ENCODE measurements around the gene KRT5.

DNA sequence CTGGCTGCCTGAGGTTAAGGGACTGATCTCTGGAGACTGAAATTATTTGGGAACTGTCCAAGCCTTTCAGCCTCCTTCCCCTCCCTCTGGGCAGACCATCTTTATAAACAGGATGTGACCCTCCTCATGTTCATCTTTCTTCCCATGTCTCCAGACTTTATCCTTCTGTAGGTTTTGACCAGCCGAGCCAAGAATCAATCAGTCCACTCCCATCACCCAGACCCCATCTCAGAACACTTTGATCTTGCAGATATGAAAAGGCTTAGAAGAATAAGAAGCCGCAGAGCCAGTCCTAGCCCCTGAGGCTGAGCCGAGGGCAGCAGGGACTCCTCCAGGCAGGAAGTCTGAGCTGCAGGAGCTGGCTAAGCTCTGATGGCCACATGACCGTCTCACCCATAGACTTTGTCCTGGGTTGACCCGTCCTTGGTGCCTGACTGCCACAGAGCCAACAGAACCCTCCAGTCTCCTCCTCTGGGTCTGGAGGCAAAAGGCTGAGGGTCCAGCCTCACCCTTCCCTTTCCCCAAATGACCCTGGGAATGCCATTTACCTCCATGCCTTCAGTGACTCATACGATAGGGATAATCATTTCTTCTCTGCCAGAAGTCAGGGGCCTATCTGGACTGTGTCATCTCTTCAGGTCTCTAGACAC, 31.1 kb upstream of the KRT5 start:
- TF ChIP-seq, protein P1, sequence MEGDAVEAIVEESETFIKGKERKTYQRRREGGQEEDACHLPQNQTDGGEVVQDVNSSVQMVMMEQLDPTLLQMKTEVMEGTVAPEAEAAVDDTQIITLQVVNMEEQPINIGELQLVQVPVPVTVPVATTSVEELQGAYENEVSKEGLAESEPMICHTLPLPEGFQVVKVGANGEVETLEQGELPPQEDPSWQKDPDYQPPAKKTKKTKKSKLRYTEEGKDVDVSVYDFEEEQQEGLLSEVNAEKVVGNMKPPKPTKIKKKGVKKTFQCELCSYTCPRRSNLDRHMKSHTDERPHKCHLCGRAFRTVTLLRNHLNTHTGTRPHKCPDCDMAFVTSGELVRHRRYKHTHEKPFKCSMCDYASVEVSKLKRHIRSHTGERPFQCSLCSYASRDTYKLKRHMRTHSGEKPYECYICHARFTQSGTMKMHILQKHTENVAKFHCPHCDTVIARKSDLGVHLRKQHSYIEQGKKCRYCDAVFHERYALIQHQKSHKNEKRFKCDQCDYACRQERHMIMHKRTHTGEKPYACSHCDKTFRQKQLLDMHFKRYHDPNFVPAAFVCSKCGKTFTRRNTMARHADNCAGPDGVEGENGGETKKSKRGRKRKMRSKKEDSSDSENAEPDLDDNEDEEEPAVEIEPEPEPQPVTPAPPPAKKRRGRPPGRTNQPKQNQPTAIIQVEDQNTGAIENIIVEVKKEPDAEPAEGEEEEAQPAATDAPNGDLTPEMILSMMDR (IDR thresholded peaks at IDR 0.05; ENCODE audit: insufficient read depth, low read length) = no peak
- TF ChIP-seq POLR2AphosphoS5 (IDR thresholded peaks at IDR 0.05; ENCODE audit: low read depth) = no peak

All from HL-60 (cell line).